ENCODE results near the gene C20orf141.

C20orf141 gene

GRCh38 chr20:2834401-2835110 is 19.8 kb downstream of the C20orf141 start:
- Histone ChIP-seq H3K9me3 (ENCODE audit: insufficient read depth, low read depth, low read length) (peaks cover 1% of the 10 kb centered on the region), H4K12ac (ENCODE audit: low read depth, low read length) (no peak overlapping the region), H3K27me3 (ENCODE audit: insufficient read depth, low read length) (no peaks in the 10 kb centered on the region), H2AK5ac (ENCODE audit: low read length) (no peak overlapping the region), H3K79me1 (ENCODE audit: low read length) (no peaks in the 10 kb centered on the region), H3K4ac (ENCODE audit: low read depth, low read length) (no peak overlapping the region), H2BK120ac (ENCODE audit: insufficient read depth, low read length, poor library complexity) (no peak overlapping the region), H3K36me3 (ENCODE audit: control insufficient read depth in 1 of 2, insufficient read depth in 2 of 2, low read length in 2 of 2) (peaks cover 9 to 19% of the 10 kb centered on the region in 2 experiments), H3K18ac (ENCODE audit: low read length) (no peak overlapping the region), H3K9ac (ENCODE audit: low read length) (no peak overlapping the region), H3K79me2 (ENCODE audit: control insufficient read depth, insufficient read depth, low read length, poor library complexity) (no peaks in the 10 kb centered on the region), H2BK12ac (ENCODE audit: low read length) (no peak overlapping the region), H2BK5ac (ENCODE audit: low read depth, low read length, poor library complexity) (no peak overlapping the region), H4K91ac (ENCODE audit: low read depth, low read length) (no peak overlapping the region), H3K14ac (ENCODE audit: low read length) (no peak overlapping the region), H3K4me2 (ENCODE audit: low read length) (no peak overlapping the region), H3K4me3 (ENCODE audit: low read depth, low read length) (no peak overlapping the region), H2AFZ (ENCODE audit: insufficient read depth, low read length, poor library complexity) (no peak overlapping the region), H3K23ac (ENCODE audit: low read length) (no peak overlapping the region), H3K4me1 (ENCODE audit: control insufficient read depth in 1 of 2, insufficient read depth in 2 of 2, low read length in 2 of 2) (no peaks in the 10 kb centered on the region), H4K8ac (ENCODE audit: low read depth, low read length) (no peak overlapping the region), H3K27ac (ENCODE audit: low read depth, low read length) (no peak overlapping the region)
- DNase-seq: no peak
- no CpG with 5 or more reads among the region's 14 CpGs for WGBS (ENCODE audit: extremely low coverage, insufficient coverage, insufficient read length)

GRCh38 chr20:2835331-2835796 is 20.6 kb downstream of the C20orf141 start:
- H2BK12ac ChIP-seq (ENCODE audit: low read length): no peak overlapping the region
- peaks cover 9 to 19% of the 10 kb centered on the region in 2 experiments for H3K36me3 ChIP-seq (ENCODE audit: control insufficient read depth in 1 of 2, insufficient read depth in 2 of 2, low read length in 2 of 2)
- peaks cover 5% of the 10 kb centered on the region for H3K79me1 ChIP-seq (ENCODE audit: low read length)
- no peaks in the 10 kb centered on the region for H3K27me3 ChIP-seq (ENCODE audit: insufficient read depth, low read length)
- H3K4me2 ChIP-seq (ENCODE audit: low read length): no peak overlapping the region
- no peak for DNase-seq
- H3K23ac ChIP-seq (ENCODE audit: low read length): no peak overlapping the region
- no peak overlapping the region for H2BK120ac ChIP-seq (ENCODE audit: insufficient read depth, low read length, poor library complexity)
- no peak overlapping the region for H3K18ac ChIP-seq (ENCODE audit: low read length)
- no peak overlapping the region for H3K14ac ChIP-seq (ENCODE audit: low read length)
- no peak overlapping the region for H4K12ac ChIP-seq (ENCODE audit: low read depth, low read length)
- H3K4me1 ChIP-seq (ENCODE audit: control insufficient read depth in 1 of 2, insufficient read depth in 2 of 2, low read length in 2 of 2): peaks cover 6 to 7% of the 10 kb centered on the region in 2 experiments
- no peak overlapping the region for H3K9ac ChIP-seq (ENCODE audit: low read length)
- peaks cover 1% of the 10 kb centered on the region for H3K9me3 ChIP-seq (ENCODE audit: insufficient read depth, low read depth, low read length)
- WGBS (ENCODE audit: extremely low coverage, insufficient coverage, insufficient read length): no CpG with 5 or more reads among the region's 6 CpGs
- H2AFZ ChIP-seq (ENCODE audit: insufficient read depth, low read length, poor library complexity): no peak overlapping the region
- H3K79me2 ChIP-seq (ENCODE audit: control insufficient read depth, insufficient read depth, low read length, poor library complexity): peaks cover 5% of the 10 kb centered on the region
- H3K4ac ChIP-seq (ENCODE audit: low read depth, low read length): no peak overlapping the region
- H3K4me3 ChIP-seq (ENCODE audit: low read depth, low read length): no peak overlapping the region
- H2AK5ac ChIP-seq (ENCODE audit: low read length): no peak overlapping the region
- H4K91ac ChIP-seq (ENCODE audit: low read depth, low read length): no peak overlapping the region
- no peak overlapping the region for H3K27ac ChIP-seq (ENCODE audit: low read depth, low read length)
- no peak overlapping the region for H2BK5ac ChIP-seq (ENCODE audit: low read depth, low read length, poor library complexity)
- no peak overlapping the region for H4K8ac ChIP-seq (ENCODE audit: low read depth, low read length)

GRCh38 chr20:2836035-2836434 is 21.2 kb downstream of the C20orf141 start:
- no peak for DNase-seq
- Histone ChIP-seq H4K8ac (ENCODE audit: low read depth, low read length) (no peak overlapping the region), H3K9ac (ENCODE audit: low read length) (no peak overlapping the region), H2BK5ac (ENCODE audit: low read depth, low read length, poor library complexity) (no peak overlapping the region), H3K4me1 (ENCODE audit: control insufficient read depth in 1 of 2, insufficient read depth in 2 of 2, low read length in 2 of 2) (peaks cover 6 to 7% of the 10 kb centered on the region in 2 experiments), H3K27ac (ENCODE audit: low read depth, low read length) (no peak overlapping the region), H2BK12ac (ENCODE audit: low read length) (no peak overlapping the region), H3K4me3 (ENCODE audit: low read depth, low read length) (no peak overlapping the region), H3K14ac (ENCODE audit: low read length) (no peak overlapping the region), H3K23ac (ENCODE audit: low read length) (no peak overlapping the region), H2BK120ac (ENCODE audit: insufficient read depth, low read length, poor library complexity) (no peak overlapping the region), H4K12ac (ENCODE audit: low read depth, low read length) (no peak overlapping the region), H4K91ac (ENCODE audit: low read depth, low read length) (no peak overlapping the region), H3K9me3 (ENCODE audit: insufficient read depth, low read depth, low read length) (peaks cover 1% of the 10 kb centered on the region), H3K4ac (ENCODE audit: low read depth, low read length) (no peak overlapping the region), H3K79me1 (ENCODE audit: low read length) (peaks cover 9% of the 10 kb centered on the region), H3K4me2 (ENCODE audit: low read length) (no peak overlapping the region), H3K18ac (ENCODE audit: low read length) (no peak overlapping the region), H2AFZ (ENCODE audit: insufficient read depth, low read length, poor library complexity) (no peak overlapping the region), H2AK5ac (ENCODE audit: low read length) (no peak overlapping the region), H3K79me2 (ENCODE audit: control insufficient read depth, insufficient read depth, low read length, poor library complexity) (peaks cover 6% of the 10 kb centered on the region), H3K27me3 (ENCODE audit: insufficient read depth, low read length) (no peaks in the 10 kb centered on the region), H3K36me3 (ENCODE audit: control insufficient read depth in 1 of 2, insufficient read depth in 2 of 2, low read length in 2 of 2) (peaks cover 9 to 19% of the 10 kb centered on the region in 2 experiments)
- no CpG with 5 or more reads among the region's 5 CpGs for WGBS (ENCODE audit: extremely low coverage, insufficient coverage, insufficient read length)

GRCh38 chr20:2837221-2837960 is 22.6 kb downstream of the C20orf141 start:
- Histone ChIP-seq H2AK5ac (ENCODE audit: low read length) (no peak overlapping the region), H3K4me3 (ENCODE audit: low read depth, low read length) (no peak overlapping the region), H3K79me1 (ENCODE audit: low read length) (peaks cover 9% of the 10 kb centered on the region), H4K12ac (ENCODE audit: low read depth, low read length) (no peak overlapping the region), H3K9ac (ENCODE audit: low read length) (no peak overlapping the region), H3K4me1 (ENCODE audit: control insufficient read depth in 1 of 2, insufficient read depth in 2 of 2, low read length in 2 of 2) (peaks cover 6 to 9% of the 10 kb centered on the region in 2 experiments), H4K91ac (ENCODE audit: low read depth, low read length) (no peak overlapping the region), H2BK120ac (ENCODE audit: insufficient read depth, low read length, poor library complexity) (no peak overlapping the region), H3K79me2 (ENCODE audit: control insufficient read depth, insufficient read depth, low read length, poor library complexity) (peaks cover 6% of the 10 kb centered on the region), H4K8ac (ENCODE audit: low read depth, low read length) (no peak overlapping the region), H3K4ac (ENCODE audit: low read depth, low read length) (no peak overlapping the region), H3K27ac (ENCODE audit: low read depth, low read length) (no peak overlapping the region), H3K18ac (ENCODE audit: low read length) (no peak overlapping the region), H3K14ac (ENCODE audit: low read length) (no peak overlapping the region), H3K27me3 (ENCODE audit: insufficient read depth, low read length) (no peaks in the 10 kb centered on the region), H3K23ac (ENCODE audit: low read length) (no peak overlapping the region), H2BK12ac (ENCODE audit: low read length) (no peak overlapping the region), H3K4me2 (ENCODE audit: low read length) (no peak overlapping the region), H3K9me3 (ENCODE audit: insufficient read depth, low read depth, low read length) (peaks cover 1% of the 10 kb centered on the region), H2AFZ (ENCODE audit: insufficient read depth, low read length, poor library complexity) (no peak overlapping the region), H3K36me3 (ENCODE audit: control insufficient read depth in 1 of 2, insufficient read depth in 2 of 2, low read length in 2 of 2) (peaks cover 9 to 19% of the 10 kb centered on the region in 2 experiments), H2BK5ac (ENCODE audit: low read depth, low read length, poor library complexity) (no peak overlapping the region)
- DNase-seq: no peak
- WGBS (ENCODE audit: extremely low coverage, insufficient coverage, insufficient read length): no CpG with 5 or more reads among the region's 6 CpGs

Measured in trophoblast cell (in vitro differentiated cells and primary cell).